NCI-H128 (cell line): ENCODE results near the gene AIDA.

Experiments
- DNase-seq: peaks from one replicate; lab custom pipeline; 2025; ENCODE audit not compliant: unreplicated experiment; lab: John Stamatoyannopoulos, UW

AIDA gene

GRCh38 chr1:222652676-222653075, 59.6 kb downstream of the AIDA start:
- no peak for DNase-seq

GRCh38 chr1:222644636-222644980, 67.7 kb downstream of the AIDA start:
- DNase-seq = no peak

GRCh38 chr1:222643938-222644635, 68.2 kb downstream of the AIDA start:
- DNase-seq = peak; percentile 97

- DNase-seq = no peak
Measured at GRCh38 chr1:222643606-222643937, 68.7 kb downstream of the AIDA start.

- DNase-seq = no peak
Measured at GRCh38 chr1:222642468-222642867, 69.8 kb downstream of the AIDA start.

GRCh38 chr1:222641269-222641948, 70.9 kb downstream of the AIDA start:
- DNase-seq = no peak

GRCh38 chr1:222634180-222635013, 77.9 kb downstream of the AIDA start:
- peak; percentile 91 for DNase-seq

GRCh38 chr1:222632749-222633148, 79.5 kb downstream of the AIDA start:
- no peak for DNase-seq

- DNase-seq = no peak
Measured at GRCh38 chr1:222631611-222632208, 80.6 kb downstream of the AIDA start.

- DNase-seq = no peak
Measured at GRCh38 chr1:222629921-222630535, 82.3 kb downstream of the AIDA start.

- no peak for DNase-seq
Measured at GRCh38 chr1:222627232-222627631, 85.1 kb downstream of the AIDA start.

- no peak for DNase-seq
Measured at GRCh38 chr1:222624214-222624613, 88.1 kb downstream of the AIDA start.

- no peak for DNase-seq
Measured at GRCh38 chr1:222623458-222623857, 88.8 kb downstream of the AIDA start.

GRCh38 chr1:222622765-222623164, 89.5 kb downstream of the AIDA start:
- DNase-seq = no peak

GRCh38 chr1:222620566-222620965, 91.7 kb downstream of the AIDA start:
- DNase-seq = no peak

- peak; percentile 24 for DNase-seq
Measured at GRCh38 chr1:222618880-222619596, 93.3 kb downstream of the AIDA start.
